HepG2 (cell line): ENCODE measurements around the gene DHX58. TPM values are rescaled to one million over a fixed set of nuclear protein-coding genes. Genes with fewer than 3 reads are reported as not detected.

ENCODE experiments used
- BRD4 ChIP-seq: sonication (generic); formaldehyde crosslinking; IDR thresholded peaks from 2 replicates; pipeline ENCODE4 v1.4.0; 2020; ENCODE audit warnings: missing genetic modification reagents
- EZH2 ChIP-seq: conservative IDR thresholded peaks from 2 replicates; pipeline ENCODE4 v1.6.1; 2012; ENCODE audit warnings: mild to moderate bottlenecking, low read depth, low read length, moderate library complexity
- GTF2F1 ChIP-seq: fragments of 150-350 bp; IDR thresholded peaks from 2 replicates; pipeline ENCODE4 v1.6.1; 2014; ENCODE audit warnings: low read length
- NR1H2 ChIP-seq: sonication (generic); formaldehyde crosslinking; IDR thresholded peaks from 2 replicates; pipeline ENCODE4 v1.8.1; 2022; ENCODE audit warnings: low read depth, missing genetic modification reagents, borderline replicate concordance
- PITX1 ChIP-seq: sonication (generic); formaldehyde crosslinking; IDR thresholded peaks from 2 replicates; pipeline ENCODE4 v1.5.1; 2020; ENCODE audit warnings: mild to moderate bottlenecking, missing genetic modification reagents
- REL ChIP-seq: sonication (generic); formaldehyde crosslinking; conservative IDR thresholded peaks from 2 replicates; pipeline ENCODE4 v1.8.0; 2022; ENCODE audit warnings: mild to moderate bottlenecking, missing genetic modification reagents, moderate library complexity
- SIX1 ChIP-seq: sonication (generic); formaldehyde crosslinking; IDR thresholded peaks from 2 replicates; pipeline ENCODE4 v1.4.0; 2020; ENCODE audit warnings: missing genetic modification reagents, borderline replicate concordance
- ZKSCAN5 ChIP-seq: sonication (generic); formaldehyde crosslinking; IDR thresholded peaks from 2 replicates; pipeline ENCODE4 v1.5.1; 2020; ENCODE audit warnings: mild to moderate bottlenecking, missing genetic modification reagents
- ZNF17 ChIP-seq: sonication (generic); formaldehyde crosslinking; IDR thresholded peaks from 2 replicates; pipeline ENCODE4 v1.5.0; 2020; ENCODE audit warnings: mild to moderate bottlenecking, missing genetic modification reagents
- ZNF331 ChIP-seq: sonication (generic); formaldehyde crosslinking; IDR thresholded peaks from 2 replicates; pipeline ENCODE4 v1.4.0; 2020; ENCODE audit warnings: missing genetic modification reagents
- ZNF441 ChIP-seq: sonication (generic); formaldehyde crosslinking; IDR thresholded peaks from 2 replicates; pipeline ENCODE4 v1.7.0; 2021; ENCODE audit warnings: missing genetic modification reagents, borderline replicate concordance
- polyA plus RNA-seq, 8 experiments: library from polyadenylated mRNA; depleted of rRNA in 3 of 8; stranded (reverse) in 7 of 8; unstranded in 1 of 8; fragments of >200 nt; fragmentation: Illumina TruSeq in 4 of 8; extraction: Trizol in 4 of 8; gene quantifications; 2 replicates each; pipeline versions ENCODE4 v1.2.1 to v1.2.3, GENCODE V29; 2011 to 2016; ENCODE audit warnings: low read depth in 4 of 8, missing spikeins in 1 of 8, mixed read lengths in 1 of 8; ENCODE audit not compliant: insufficient read depth in 1 of 8
- total RNA-seq, 5 experiments: library from RNA; depleted of rRNA; stranded (reverse); fragments of >200 nt; fragmentation: Illumina TruSeq; extraction: Trizol; gene quantifications; 2 replicates each; pipeline ENCODE4 v1.2.3, GENCODE V29; 2016; ENCODE audit warnings: low read depth in 1 of 5
- TF ChIP-seq, protein P1 (sequence below): sonication (generic); formaldehyde crosslinking; IDR thresholded peaks from 2 replicates; pipeline ENCODE4 v1.4.0; 2020; ENCODE audit warnings: mild to moderate bottlenecking, low read depth, missing genetic modification reagents
- TF ChIP-seq, protein P2 (sequence below): sonication (generic); formaldehyde crosslinking; IDR thresholded peaks from 2 replicates; pipeline ENCODE4 v1.4.0; 2020; ENCODE audit warnings: low read depth, mild to moderate bottlenecking, missing genetic modification reagents
- TF ChIP-seq, protein P3 (sequence below): sonication (generic); formaldehyde crosslinking; IDR thresholded peaks from 2 replicates; pipeline ENCODE4 v1.4.0; 2020; ENCODE audit warnings: missing genetic modification reagents

DHX58 gene
- total and polyA plus RNA-seq, 2 of the 13 experiments (the other 11 are each of a cell fraction or from before 2014, with no cell fraction given): 6.7 to 7.8 TPM

DNA sequence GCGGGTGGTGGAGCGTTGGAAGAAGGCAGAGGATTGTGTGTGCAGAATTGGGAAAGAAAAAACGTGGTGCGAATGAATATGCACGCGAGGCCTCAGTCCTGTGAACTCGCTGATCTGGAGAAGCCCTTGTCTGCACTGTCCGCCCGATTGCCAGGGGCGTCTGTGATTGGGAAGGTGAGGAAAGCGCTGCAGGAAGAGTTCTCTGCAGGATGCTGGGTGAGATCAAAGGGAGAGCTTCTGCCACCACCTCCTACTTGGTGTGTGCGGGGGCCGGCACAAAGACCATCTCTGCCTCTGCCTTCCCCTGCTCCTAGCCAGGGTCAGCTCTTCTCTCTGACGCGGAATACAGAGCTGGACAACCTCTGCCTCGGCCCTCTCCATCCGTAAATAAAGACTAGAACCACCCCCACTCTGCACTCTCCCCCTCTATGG lies 43.1 kb upstream of the DHX58 start (continued):
- TF ChIP-seq, protein P1, sequence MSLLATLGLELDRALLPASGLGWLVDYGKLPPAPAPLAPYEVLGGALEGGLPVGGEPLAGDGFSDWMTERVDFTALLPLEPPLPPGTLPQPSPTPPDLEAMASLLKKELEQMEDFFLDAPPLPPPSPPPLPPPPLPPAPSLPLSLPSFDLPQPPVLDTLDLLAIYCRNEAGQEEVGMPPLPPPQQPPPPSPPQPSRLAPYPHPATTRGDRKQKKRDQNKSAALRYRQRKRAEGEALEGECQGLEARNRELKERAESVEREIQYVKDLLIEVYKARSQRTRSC (CRISPR knock-in tag): no peak
- TF ChIP-seq ZNF441 (no peak), ZNF331 (CRISPR knock-in tag) (no peak), NR1H2 (CRISPR knock-in tag) (no peak), ZKSCAN5 (CRISPR knock-in tag) (no peak), PITX1 (no peak), BRD4 (no peak), EZH2 (no peak), ZNF17 (CRISPR knock-in tag) (no peak), SIX1 (CRISPR knock-in tag) (no peak), GTF2F1 (no peak), REL (no peak)
- TF ChIP-seq, protein P2, sequence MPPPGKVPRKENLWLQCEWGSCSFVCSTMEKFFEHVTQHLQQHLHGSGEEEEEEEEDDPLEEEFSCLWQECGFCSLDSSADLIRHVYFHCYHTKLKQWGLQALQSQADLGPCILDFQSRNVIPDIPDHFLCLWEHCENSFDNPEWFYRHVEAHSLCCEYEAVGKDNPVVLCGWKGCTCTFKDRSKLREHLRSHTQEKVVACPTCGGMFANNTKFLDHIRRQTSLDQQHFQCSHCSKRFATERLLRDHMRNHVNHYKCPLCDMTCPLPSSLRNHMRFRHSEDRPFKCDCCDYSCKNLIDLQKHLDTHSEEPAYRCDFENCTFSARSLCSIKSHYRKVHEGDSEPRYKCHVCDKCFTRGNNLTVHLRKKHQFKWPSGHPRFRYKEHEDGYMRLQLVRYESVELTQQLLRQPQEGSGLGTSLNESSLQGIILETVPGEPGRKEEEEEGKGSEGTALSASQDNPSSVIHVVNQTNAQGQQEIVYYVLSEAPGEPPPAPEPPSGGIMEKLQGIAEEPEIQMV (CRISPR knock-in tag): no peak
- TF ChIP-seq, protein P3, sequence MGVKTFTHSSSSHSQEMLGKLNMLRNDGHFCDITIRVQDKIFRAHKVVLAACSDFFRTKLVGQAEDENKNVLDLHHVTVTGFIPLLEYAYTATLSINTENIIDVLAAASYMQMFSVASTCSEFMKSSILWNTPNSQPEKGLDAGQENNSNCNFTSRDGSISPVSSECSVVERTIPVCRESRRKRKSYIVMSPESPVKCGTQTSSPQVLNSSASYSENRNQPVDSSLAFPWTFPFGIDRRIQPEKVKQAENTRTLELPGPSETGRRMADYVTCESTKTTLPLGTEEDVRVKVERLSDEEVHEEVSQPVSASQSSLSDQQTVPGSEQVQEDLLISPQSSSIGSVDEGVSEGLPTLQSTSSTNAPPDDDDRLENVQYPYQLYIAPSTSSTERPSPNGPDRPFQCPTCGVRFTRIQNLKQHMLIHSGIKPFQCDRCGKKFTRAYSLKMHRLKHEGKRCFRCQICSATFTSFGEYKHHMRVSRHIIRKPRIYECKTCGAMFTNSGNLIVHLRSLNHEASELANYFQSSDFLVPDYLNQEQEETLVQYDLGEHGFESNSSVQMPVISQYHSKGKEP (CRISPR knock-in tag): no peak
